IMR-90 (cell line): ENCODE results near the gene KAZN.

ENCODE experiments used
- POLR2A ChIP-seq: IDR thresholded peaks from 2 replicates; pipeline ENCODE4 v1.6.1; 2012; ENCODE audit warnings: mild to moderate bottlenecking, low read depth, low read length
- RAD21 ChIP-seq: IDR thresholded peaks from 2 replicates; pipeline ENCODE4 v1.6.1; 2012; ENCODE audit warnings: low read length, improper control_type of control experiment
- RFX5 ChIP-seq: IDR thresholded peaks from 2 replicates; pipeline ENCODE4 v1.8.0; 2012; ENCODE audit warnings: low read depth, mild to moderate bottlenecking, low read length, moderate library complexity
- SMC3 ChIP-seq: fragments of 150-350 bp; IDR thresholded peaks from 2 replicates; pipeline ENCODE4 v1.6.1; 2016; ENCODE audit warnings: low read depth, mild to moderate bottlenecking, antibody characterized with exemption, low read length, moderate library complexity
- TF ChIP-seq, protein P1 (sequence below): conservative IDR thresholded peaks from 2 replicates; pipeline ENCODE4 v1.5.1; 2012; ENCODE audit warnings: mild to moderate bottlenecking, low read depth, low read length, improper control_type of control experiment
- TF ChIP-seq, protein P2 (sequence below): fragments of 150-350 bp; IDR thresholded peaks from 2 replicates; pipeline ENCODE4 v1.6.1; 2016; ENCODE audit warnings: low read depth, mild to moderate bottlenecking, low read length, moderate library complexity, borderline replicate concordance

DNA sequence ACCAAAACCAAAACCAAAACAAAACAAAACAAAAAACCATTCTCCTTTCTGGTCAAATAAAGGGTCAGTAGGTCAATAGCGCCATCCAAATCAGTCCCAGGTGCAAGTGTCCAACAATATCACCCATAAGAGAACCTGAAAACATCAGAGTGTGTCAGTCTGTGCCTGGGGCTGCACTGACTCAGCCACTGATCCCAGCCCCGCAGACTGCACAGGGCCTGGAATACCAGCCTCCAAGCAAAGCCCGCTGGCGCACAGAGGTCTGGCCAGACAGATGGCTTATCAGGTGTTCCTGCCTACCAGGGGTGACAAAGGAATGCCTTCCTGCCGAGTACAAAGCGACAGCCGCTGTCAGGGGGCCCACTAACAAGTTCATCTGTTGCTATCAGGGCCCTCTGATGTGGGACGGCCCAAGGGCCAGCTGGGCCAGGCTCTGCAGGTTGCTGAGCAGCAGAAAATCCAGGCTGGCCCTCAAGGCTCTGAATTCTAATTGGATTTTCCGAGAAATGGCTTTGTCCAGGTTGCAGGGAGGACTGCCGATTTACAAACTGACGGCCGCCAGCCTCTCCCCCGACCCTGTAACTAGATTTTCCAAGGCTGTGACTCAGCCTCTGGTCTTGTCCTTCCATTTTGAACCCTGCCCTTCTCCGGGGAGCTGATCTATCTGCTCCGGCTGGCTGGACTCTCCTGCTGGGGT lies 541.3 kb downstream of the KAZN start:
- TF ChIP-seq, protein P1, sequence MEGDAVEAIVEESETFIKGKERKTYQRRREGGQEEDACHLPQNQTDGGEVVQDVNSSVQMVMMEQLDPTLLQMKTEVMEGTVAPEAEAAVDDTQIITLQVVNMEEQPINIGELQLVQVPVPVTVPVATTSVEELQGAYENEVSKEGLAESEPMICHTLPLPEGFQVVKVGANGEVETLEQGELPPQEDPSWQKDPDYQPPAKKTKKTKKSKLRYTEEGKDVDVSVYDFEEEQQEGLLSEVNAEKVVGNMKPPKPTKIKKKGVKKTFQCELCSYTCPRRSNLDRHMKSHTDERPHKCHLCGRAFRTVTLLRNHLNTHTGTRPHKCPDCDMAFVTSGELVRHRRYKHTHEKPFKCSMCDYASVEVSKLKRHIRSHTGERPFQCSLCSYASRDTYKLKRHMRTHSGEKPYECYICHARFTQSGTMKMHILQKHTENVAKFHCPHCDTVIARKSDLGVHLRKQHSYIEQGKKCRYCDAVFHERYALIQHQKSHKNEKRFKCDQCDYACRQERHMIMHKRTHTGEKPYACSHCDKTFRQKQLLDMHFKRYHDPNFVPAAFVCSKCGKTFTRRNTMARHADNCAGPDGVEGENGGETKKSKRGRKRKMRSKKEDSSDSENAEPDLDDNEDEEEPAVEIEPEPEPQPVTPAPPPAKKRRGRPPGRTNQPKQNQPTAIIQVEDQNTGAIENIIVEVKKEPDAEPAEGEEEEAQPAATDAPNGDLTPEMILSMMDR: no peak
- TF ChIP-seq POLR2A (no peak), SMC3 (no peak), RAD21 (no peak), RFX5 (no peak)
- TF ChIP-seq, protein P2, sequence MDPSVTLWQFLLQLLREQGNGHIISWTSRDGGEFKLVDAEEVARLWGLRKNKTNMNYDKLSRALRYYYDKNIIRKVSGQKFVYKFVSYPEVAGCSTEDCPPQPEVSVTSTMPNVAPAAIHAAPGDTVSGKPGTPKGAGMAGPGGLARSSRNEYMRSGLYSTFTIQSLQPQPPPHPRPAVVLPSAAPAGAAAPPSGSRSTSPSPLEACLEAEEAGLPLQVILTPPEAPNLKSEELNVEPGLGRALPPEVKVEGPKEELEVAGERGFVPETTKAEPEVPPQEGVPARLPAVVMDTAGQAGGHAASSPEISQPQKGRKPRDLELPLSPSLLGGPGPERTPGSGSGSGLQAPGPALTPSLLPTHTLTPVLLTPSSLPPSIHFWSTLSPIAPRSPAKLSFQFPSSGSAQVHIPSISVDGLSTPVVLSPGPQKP: no peak
